SKM-1 treated with dmso at 0.1 percent for 144 hours (cell line): ENCODE data around the gene PPEF1.

Source experiments
- DNase-seq: peaks from one replicate; lab custom pipeline; 2025; ENCODE audit not compliant: unreplicated experiment; lab: John Stamatoyannopoulos, UW

PPEF1 gene

GRCh38 chrX:18877469-18877868 is 170.0 kb downstream of the PPEF1 start:
- DNase-seq: no peak
